Ecto neural progenitor cell (in vitro differentiated cells): ENCODE results near the gene RNF227.

Experiments used
- DNase-seq: peaks from one replicate; pipeline ENCODE4 v3.0.0-alpha.2; 2018; ENCODE audit warnings: low spot score

Gene RNF227

GRCh38 chr17:7929158-7930023 lies 13.3 kb upstream of the RNF227 start, which contains the start of gene KCNAB3:
Gene KCNAB3, minus strand, starts transcription at chr17:7929856. Its CDS starts 421 bp downstream, at chr17:7929435.
- peak; percentile 92 for DNase-seq

DNA sequence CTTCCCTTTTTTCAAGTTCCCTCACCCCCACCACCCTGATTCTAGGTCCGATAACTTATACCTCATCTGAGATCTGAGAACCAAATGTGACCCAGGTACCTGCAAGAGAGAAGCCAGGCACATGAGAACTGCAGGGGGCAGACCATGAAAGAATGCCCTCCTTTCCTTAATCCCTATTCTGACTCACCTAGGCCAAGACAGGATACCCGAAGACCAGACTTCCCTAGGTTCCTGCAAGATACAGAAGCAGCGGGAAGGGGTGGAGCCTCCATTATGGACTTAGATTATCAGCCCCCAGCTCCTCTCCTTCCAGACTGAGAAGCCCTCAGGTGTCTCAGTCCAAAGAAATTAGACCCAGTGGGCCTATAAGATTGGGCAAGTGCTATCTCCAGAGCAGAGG lies 11.5 kb upstream of the RNF227 start:
- no peak for DNase-seq

DNA sequence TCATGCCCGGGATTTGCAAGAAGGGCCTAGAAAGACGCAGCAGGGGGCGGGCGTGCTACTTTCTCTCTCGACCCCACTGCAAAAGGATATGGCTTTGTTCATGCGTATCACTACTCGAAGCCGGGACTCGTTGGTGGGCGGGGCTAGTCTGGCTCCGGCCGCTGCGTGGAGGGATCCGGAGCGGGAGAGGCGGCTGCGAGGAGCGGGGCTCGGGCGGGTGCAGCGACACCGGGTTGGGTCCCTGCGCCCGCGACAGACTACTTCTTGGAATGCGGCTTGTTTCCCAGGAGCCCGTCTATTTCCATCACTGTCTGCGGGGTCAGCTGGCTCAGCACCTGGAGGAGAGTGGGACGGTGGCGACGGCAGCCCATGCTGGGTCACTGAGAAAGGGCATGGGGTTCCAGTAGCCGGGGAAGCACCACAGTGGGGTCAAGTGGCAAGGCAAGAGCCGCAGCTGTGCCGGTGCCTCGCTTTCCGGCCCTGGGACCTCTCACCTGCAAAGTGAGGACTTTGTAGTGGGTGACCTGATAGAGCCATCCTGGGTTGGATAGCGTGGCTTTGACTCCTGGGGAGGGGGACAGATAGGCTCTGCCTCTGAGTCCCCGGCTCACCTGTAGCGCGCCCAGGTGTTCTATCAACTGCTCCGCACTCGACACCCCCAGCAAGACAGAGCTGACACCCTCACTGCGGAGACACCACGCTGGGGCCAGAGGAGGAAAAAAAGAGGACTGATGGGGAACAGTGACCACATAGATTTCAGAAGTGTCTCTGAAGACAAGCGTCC lies 6.9 kb upstream of the RNF227 start:
- DNase-seq, result peak; percentile 93

DNA sequence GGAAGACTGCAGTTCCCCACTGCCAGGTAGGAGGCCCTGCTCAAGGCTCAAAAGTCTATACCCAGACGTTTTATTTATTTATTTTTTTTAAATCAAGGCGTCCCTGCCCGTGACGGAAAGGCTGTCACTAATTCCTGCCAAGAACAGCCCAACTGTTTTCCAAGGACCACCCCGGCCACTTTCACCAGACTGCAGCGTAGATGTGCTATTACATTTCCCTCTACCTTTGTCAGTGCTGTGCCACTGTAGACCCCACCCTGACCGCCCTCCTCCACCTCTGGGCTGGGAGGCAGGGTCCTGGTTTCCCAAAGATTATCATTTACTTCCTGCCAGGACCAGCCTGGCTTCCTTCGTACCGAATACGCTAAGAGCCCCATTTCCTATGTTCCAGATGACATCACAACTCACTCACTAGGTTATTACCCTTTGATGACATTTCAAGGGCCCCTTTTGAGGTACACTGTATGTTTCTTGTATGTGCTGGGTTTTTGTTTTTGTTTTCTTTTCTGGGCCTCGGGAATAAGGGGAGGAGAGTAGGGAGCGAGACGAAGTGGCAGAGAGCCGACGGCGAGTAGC lies 6.3 kb upstream of the RNF227 start:
- no peak for DNase-seq

GRCh38 chr17:7916808-7917207 lies 719 bp upstream of the RNF227 start:
- DNase-seq, result no peak

DNA sequence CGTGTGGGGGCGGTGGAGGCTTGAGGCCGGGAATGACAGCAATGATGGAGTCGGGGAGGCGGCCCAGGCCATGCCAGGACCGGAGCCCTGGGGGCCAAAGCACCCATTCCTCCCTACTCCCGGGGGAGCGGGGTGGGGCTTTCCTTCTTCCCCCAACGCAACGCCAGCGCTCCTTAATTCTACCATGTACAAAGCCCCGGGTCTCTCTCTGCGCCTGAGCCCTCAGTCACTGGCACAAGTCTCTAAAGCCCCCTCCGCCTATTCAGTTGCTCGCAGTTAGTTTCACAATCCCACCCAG lies 245 bp upstream of the RNF227 start:
- DNase-seq, result no peak

DNA sequence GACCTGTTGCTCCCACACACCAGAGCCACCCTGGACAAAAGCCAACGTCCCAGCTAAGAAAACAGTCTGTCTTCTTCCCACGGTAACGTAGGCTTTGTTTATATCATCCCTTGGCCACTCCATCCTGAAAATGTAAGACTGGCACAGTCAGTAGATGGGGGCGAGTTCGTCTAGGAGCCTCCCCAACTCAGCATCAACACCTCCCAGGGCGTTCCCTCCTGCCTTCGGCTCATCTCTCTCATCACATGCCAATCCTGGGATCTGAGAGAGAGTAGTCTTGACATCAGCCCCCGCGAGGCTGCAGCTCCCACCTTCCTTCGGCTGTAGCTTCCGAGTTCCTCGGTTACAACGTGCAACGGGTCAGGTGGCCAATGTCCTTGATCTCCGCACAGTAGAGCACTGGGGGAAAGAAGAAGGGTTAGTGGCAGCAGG lies 894 bp downstream of the RNF227 start:
- no peak for DNase-seq

- DNase-seq, result no peak
Observed at GRCh38 chr17:7912927-7913524, 3.1 kb downstream of the RNF227 start.

- no peak for DNase-seq
Observed at GRCh38 chr17:7911116-7911515, 5.0 kb downstream of the RNF227 start.

GRCh38 chr17:7910711-7911110 lies 5.4 kb downstream of the RNF227 start:
- DNase-seq, result no peak

- no peak for DNase-seq
Observed at GRCh38 chr17:7910281-7910680, 5.8 kb downstream of the RNF227 start.

- no peak for DNase-seq
Observed at GRCh38 chr17:7909089-7909488, 7.0 kb downstream of the RNF227 start.

DNA sequence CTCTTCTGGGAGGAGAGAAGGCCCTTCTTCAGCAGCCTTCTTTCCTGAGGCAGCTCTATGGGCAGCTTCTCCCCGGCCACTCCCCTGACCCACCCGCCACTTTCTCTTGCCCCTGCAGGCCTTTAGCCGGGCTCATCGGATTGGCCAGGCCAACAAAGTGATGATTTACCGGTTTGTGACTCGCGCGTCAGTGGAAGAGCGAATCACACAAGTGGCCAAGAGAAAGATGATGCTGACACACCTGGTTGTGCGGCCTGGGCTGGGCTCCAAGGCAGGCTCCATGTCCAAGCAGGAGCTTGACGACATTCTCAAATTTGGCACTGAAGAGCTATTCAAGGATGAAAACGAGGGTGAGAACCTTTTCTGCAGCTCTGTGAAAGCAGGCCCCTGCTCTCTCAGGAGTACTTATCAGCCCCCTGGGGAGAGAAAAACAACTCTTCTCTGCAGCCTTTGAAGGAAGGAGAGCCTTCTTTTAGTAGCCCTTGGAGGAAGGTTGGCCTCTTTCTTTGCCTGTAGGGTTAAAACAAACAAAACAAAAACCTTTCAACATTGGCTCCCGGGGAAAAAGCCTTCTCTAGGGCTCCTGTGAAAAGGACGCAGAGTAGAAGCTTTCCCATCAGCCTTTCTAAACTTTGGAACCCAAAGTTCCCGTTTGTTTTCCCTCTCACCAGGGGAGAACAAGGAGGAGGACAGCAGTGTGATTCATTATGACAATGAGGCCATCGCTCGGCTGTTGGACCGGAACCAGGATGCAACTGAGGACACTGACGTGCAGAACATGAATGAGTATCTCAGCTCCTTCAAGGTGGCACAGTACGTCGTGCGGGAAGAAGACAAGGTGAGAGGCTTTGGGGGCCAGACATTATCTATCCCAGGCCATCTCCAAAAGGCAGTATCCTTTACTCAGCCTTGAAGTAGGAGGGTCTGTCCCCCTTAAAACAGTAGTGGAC lies 12.7 kb downstream of the RNF227 start:
- DNase-seq, result no peak

DNA sequence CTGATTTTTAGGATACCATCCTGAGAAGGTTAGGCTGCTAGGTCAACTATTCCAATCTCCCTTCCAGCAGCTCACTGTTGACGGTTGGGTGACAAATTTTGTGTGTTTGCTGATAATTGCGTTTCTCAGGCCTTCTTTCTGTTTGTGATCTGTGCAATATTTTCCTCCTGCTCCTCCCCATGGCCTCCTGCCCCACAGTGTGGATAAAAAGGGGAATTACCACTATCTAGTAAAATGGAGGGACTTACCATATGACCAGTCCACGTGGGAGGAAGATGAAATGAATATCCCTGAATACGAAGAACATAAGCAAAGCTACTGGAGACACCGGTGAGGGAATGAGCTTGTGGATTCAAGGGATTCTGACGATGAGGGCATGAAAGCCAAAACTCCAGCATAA lies 18.3 kb downstream of the RNF227 start:
- DNase-seq, result peak; percentile 16

- DNase-seq, result peak; percentile 28
Observed at GRCh38 chr17:7897090-7897489, 19.0 kb downstream of the RNF227 start.

- peak; percentile 39 for DNase-seq
Observed at GRCh38 chr17:7894866-7895265, 21.2 kb downstream of the RNF227 start.

DNA sequence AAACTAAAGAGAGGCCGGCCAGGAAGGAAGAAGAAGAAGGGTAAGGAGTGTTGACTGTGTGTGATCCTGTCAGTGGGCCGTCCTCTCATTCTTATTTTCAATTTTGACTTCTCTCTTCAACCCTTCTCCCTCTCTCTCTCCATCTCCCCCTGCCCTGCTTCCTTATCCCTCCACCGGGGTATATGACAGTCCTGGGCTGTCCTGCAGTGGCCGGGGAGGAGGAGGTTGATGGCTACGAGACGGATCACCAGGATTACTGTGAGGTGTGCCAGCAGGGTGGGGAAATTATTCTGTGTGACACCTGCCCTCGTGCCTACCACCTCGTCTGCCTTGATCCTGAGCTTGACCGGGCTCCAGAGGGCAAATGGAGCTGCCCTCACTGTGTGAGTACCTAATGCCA lies 21.9 kb downstream of the RNF227 start:
- peak; percentile 34 for DNase-seq

DNA sequence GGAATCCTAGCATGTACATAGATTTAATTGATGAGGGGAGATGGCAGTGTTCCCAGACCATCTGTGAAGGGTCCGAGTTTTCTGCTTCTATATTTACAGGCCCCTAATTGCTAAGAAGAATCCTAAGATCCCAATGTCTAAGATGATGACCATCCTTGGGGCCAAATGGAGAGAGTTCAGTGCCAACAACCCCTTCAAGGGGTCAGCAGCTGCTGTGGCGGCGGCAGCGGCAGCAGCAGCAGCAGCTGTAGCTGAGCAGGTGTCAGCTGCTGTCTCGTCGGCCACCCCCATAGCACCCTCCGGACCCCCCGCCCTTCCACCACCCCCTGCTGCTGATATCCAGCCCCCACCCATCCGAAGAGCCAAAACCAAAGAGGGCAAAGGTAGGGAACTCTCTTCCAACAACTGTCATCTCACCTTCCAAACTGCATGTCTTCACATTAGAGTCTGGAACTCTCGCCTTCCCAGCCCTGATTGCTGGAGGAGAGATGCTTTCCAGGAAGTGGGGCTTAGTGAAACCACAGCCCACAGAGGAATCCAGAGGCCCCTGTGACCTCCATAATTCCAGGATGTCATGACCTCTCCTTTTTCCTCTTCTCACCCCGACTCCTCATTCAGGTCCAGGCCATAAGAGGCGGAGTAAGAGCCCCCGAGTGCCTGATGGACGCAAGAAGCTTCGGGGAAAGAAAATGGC lies 22.8 kb downstream of the RNF227 start:
- peak; percentile 24 for DNase-seq

- peak; percentile 87 for DNase-seq
Observed at GRCh38 chr17:7889166-7889955, 26.7 kb downstream of the RNF227 start.
